Liver (tissue), 9 donors: ENCODE data around the gene POFUT2. TPM values are rescaled to one million over a fixed set of nuclear protein-coding genes. Genes with fewer than 3 reads are reported as not detected.

Source experiments
- DNase-seq: peaks from one replicate; pipeline ENCODE4 v3.0.0-alpha.2; 2017; ENCODE audit warnings: low spot score
- H3K27ac ChIP-seq, 2 donors: one replicate each; pipeline ENCODE4 v1.7.0; 2013; ENCODE audit warnings: inconsistent platforms in 2 of 2, low read length in 2 of 2, control low read depth in 1 of 2, low read depth in 1 of 2, mild to moderate bottlenecking in 1 of 2
- H3K27me3 ChIP-seq, 4 donors: one replicate each; pipeline versions ENCODE4 v1.6.1 to v1.7.0; 2013; ENCODE audit warnings: low read length in 3 of 4, inconsistent platforms in 1 of 4, mild to moderate bottlenecking in 1 of 4, moderate library complexity in 1 of 4; ENCODE audit not compliant: control insufficient read depth in 4 of 4, insufficient read depth in 4 of 4
- H3K36me3 ChIP-seq, 4 donors: one replicate each; pipeline versions ENCODE4 v1.6.1 to v1.7.0; 2013; ENCODE audit warnings: low read length in 3 of 4, mild to moderate bottlenecking in 3 of 4, low read depth in 1 of 4, moderate library complexity in 1 of 4; ENCODE audit not compliant: control insufficient read depth in 4 of 4, insufficient read depth in 3 of 4
- H3K4me1 ChIP-seq, 4 donors: one replicate each; pipeline versions ENCODE4 v1.6.1 to v1.7.0; 2013; ENCODE audit warnings: low read length in 3 of 4, mild to moderate bottlenecking in 3 of 4, moderate library complexity in 1 of 4; ENCODE audit not compliant: control insufficient read depth in 4 of 4, insufficient read depth in 4 of 4
- H3K4me3 ChIP-seq, 3 donors: one replicate each; pipeline versions ENCODE4 v1.6.1 to v1.7.0; 2013; ENCODE audit warnings: low read length in 3 of 3, control low read depth in 1 of 3, low read depth in 1 of 3, mild to moderate bottlenecking in 1 of 3
- H3K9ac ChIP-seq, 2 donors: one replicate each; pipeline ENCODE4 v1.7.0; 2013; ENCODE audit warnings: low read length in 2 of 2, mild to moderate bottlenecking in 2 of 2, moderate library complexity in 2 of 2, control low read depth in 1 of 2, low read depth in 1 of 2
- H3K9me3 ChIP-seq, 4 donors: one replicate each; pipeline versions ENCODE4 v1.6.1 to v1.7.0; 2013; ENCODE audit warnings: low read length in 3 of 4; ENCODE audit not compliant: control insufficient read depth in 4 of 4
- EGR1 ChIP-seq, 2 donors: IDR thresholded peaks; 2 replicates each; pipeline ENCODE4 v1.6.1; 2016 to 2018; ENCODE audit warnings: antibody characterized with exemption in 2 of 2, low read depth in 2 of 2
- FOXA1 ChIP-seq: IDR thresholded peaks from 2 replicates; pipeline ENCODE4 v1.6.1; 2016; ENCODE audit warnings: antibody characterized with exemption
- FOXA2 ChIP-seq: IDR thresholded peaks from 2 replicates; pipeline ENCODE4 v1.6.1; 2016; ENCODE audit warnings: antibody characterized with exemption
- GABPA ChIP-seq, 2 donors: IDR thresholded peaks in 1 of 2; conservative IDR thresholded peaks in 1 of 2; 2 replicates each; pipeline ENCODE4 v1.6.1; 2016; ENCODE audit warnings: antibody characterized with exemption in 2 of 2, mild to moderate bottlenecking in 1 of 2, moderate library complexity in 1 of 2
- HNF4A ChIP-seq, 2 donors: conservative IDR thresholded peaks; 2 replicates each; pipeline ENCODE4 v1.6.1; 2016; ENCODE audit warnings: antibody characterized with exemption in 2 of 2, mild to moderate bottlenecking in 2 of 2
- HNF4G ChIP-seq: IDR thresholded peaks from 2 replicates; pipeline ENCODE4 v1.6.1; 2016; ENCODE audit warnings: antibody characterized with exemption
- JUND ChIP-seq, 2 donors: IDR thresholded peaks; 2 replicates each; pipeline ENCODE4 v1.6.1; 2016; ENCODE audit warnings: antibody characterized with exemption in 2 of 2
- NR2F2 ChIP-seq: IDR thresholded peaks from 2 replicates; pipeline ENCODE4 v1.6.1; 2016; ENCODE audit warnings: antibody characterized with exemption
- RAD21 ChIP-seq, 2 donors: IDR thresholded peaks; 2 replicates each; pipeline ENCODE4 v1.6.1; 2016; ENCODE audit warnings: antibody characterized with exemption in 2 of 2, mild to moderate bottlenecking in 2 of 2
- RXRA ChIP-seq, 2 donors: IDR thresholded peaks; 2 replicates each; pipeline ENCODE4 v1.6.1; 2017 to 2018; ENCODE audit warnings: antibody characterized with exemption in 2 of 2, mild to moderate bottlenecking in 1 of 2
- SP1 ChIP-seq: IDR thresholded peaks from 2 replicates; pipeline ENCODE4 v1.6.1; 2018; ENCODE audit warnings: antibody characterized with exemption, mild to moderate bottlenecking
- TAF1 ChIP-seq: conservative IDR thresholded peaks from 2 replicates; pipeline ENCODE4 v1.6.1; 2016; ENCODE audit warnings: antibody characterized with exemption, mild to moderate bottlenecking
- YY1 ChIP-seq: IDR thresholded peaks from 2 replicates; pipeline ENCODE4 v1.6.1; 2016; ENCODE audit warnings: antibody characterized with exemption, mild to moderate bottlenecking
- WGBS: extraction: QIAGEN DNeasy Blood & Tissue Kit; methylation state at CpG from one replicate; pipeline ENCODE4 v1.1.7; 2013; 5-methylcytosine and 5-hydroxymethylcytosine counted together
- polyA plus RNA-seq, 2 donors: library from polyadenylated mRNA; stranded (reverse) in 1 of 2; unstranded in 1 of 2; fragments of 200-250 nt in 1 of 2; fragments of >200 nt in 1 of 2; fragmentation: Nextera tagmentation in 1 of 2; extraction: Ambion mirVana in 1 of 2; gene quantifications; one replicate each; pipeline versions ENCODE4 v1.2.1 to v1.2.3, GENCODE V29; 2013 to 2015
- total RNA-seq, 2 donors: library from RNA; depleted of rRNA; stranded (reverse); fragments of >200 nt; gene quantifications; one replicate each; pipeline ENCODE4 v1.2.3, GENCODE V29; 2014
- TF ChIP-seq, protein P1 (sequence below): IDR thresholded peaks from 2 replicates; pipeline ENCODE4 v1.6.1; 2016; ENCODE audit warnings: antibody characterized with exemption, mild to moderate bottlenecking
- TF ChIP-seq, protein P2 (sequence below): IDR thresholded peaks from 2 replicates; pipeline ENCODE4 v1.6.1; 2016; ENCODE audit warnings: antibody characterized with exemption
- TF ChIP-seq, protein P3 (sequence below): IDR thresholded peaks from 2 replicates; pipeline ENCODE4 v1.6.1; 2016; ENCODE audit warnings: antibody characterized with exemption
- TF ChIP-seq, protein P4 (sequence below): fragments of 150-350 bp; IDR thresholded peaks from 2 replicates; pipeline ENCODE4 v1.5.1; 2017; ENCODE audit warnings: improper control_type of control experiment, low read depth, low read length; ENCODE audit not compliant: missing input control
- TF ChIP-seq, protein P5 (sequence below): IDR thresholded peaks from 2 replicates; pipeline ENCODE4 v1.6.1; 2016; ENCODE audit warnings: antibody characterized with exemption
- donor health status: healthy.
- donor health status: healthy.
- donor health status: healthy.
- donor health status: healthy.
- donor health status: healthy.

POFUT2 gene
- total and polyA plus RNA-seq, 4 donors = 3.3 to 15.6 (median 7.9) TPM

DNA sequence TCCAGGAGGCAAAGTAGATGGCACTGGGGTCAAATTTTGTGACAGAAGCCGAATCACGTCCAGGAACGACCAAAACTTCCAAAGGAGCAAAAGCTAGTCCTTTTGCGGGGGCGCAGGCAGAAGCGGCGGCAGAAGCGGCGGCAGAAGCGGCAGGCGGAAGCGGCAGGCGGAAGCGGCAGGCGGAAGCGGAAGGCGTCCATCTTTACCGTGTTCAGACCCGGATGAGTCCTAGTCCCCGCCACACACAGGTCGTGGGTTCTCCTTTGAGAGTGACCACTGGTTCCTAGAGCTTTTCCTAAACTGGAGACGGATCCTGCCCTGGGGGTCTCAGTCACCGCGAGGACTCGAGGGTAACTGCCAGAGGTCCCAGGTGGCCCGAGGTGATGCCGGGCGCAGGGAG lies 53.6 kb downstream of the POFUT2 start:
- H3K36me3 ChIP-seq = no peaks in the 10 kb centered on the region
- H3K4me3 ChIP-seq = no peak overlapping the region
- peaks cover 0 to 4% (median 0%) of the 10 kb centered on the region in 4 donors for H3K27me3 ChIP-seq
- no peak for DNase-seq
- H3K9me3 ChIP-seq = no peaks in the 10 kb centered on the region
- no peaks in the 10 kb centered on the region for H3K4me1 ChIP-seq
- no peak for TF ChIP-seq GABPA (IDR thresholded peaks at IDR 0.05 in 1 of 2, conservative IDR thresholded peaks at IDR 0.05 in 1 of 2)
- TF ChIP-seq SP1 = no peak
- TF ChIP-seq, protein P1, sequence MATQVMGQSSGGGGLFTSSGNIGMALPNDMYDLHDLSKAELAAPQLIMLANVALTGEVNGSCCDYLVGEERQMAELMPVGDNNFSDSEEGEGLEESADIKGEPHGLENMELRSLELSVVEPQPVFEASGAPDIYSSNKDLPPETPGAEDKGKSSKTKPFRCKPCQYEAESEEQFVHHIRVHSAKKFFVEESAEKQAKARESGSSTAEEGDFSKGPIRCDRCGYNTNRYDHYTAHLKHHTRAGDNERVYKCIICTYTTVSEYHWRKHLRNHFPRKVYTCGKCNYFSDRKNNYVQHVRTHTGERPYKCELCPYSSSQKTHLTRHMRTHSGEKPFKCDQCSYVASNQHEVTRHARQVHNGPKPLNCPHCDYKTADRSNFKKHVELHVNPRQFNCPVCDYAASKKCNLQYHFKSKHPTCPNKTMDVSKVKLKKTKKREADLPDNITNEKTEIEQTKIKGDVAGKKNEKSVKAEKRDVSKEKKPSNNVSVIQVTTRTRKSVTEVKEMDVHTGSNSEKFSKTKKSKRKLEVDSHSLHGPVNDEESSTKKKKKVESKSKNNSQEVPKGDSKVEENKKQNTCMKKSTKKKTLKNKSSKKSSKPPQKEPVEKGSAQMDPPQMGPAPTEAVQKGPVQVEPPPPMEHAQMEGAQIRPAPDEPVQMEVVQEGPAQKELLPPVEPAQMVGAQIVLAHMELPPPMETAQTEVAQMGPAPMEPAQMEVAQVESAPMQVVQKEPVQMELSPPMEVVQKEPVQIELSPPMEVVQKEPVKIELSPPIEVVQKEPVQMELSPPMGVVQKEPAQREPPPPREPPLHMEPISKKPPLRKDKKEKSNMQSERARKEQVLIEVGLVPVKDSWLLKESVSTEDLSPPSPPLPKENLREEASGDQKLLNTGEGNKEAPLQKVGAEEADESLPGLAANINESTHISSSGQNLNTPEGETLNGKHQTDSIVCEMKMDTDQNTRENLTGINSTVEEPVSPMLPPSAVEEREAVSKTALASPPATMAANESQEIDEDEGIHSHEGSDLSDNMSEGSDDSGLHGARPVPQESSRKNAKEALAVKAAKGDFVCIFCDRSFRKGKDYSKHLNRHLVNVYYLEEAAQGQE = no peak
- no peak for TF ChIP-seq HNF4A (conservative IDR thresholded peaks at IDR 0.05)
- no peak for TF ChIP-seq RAD21 (IDR thresholded peaks at IDR 0.05)
- TF ChIP-seq, protein P2, sequence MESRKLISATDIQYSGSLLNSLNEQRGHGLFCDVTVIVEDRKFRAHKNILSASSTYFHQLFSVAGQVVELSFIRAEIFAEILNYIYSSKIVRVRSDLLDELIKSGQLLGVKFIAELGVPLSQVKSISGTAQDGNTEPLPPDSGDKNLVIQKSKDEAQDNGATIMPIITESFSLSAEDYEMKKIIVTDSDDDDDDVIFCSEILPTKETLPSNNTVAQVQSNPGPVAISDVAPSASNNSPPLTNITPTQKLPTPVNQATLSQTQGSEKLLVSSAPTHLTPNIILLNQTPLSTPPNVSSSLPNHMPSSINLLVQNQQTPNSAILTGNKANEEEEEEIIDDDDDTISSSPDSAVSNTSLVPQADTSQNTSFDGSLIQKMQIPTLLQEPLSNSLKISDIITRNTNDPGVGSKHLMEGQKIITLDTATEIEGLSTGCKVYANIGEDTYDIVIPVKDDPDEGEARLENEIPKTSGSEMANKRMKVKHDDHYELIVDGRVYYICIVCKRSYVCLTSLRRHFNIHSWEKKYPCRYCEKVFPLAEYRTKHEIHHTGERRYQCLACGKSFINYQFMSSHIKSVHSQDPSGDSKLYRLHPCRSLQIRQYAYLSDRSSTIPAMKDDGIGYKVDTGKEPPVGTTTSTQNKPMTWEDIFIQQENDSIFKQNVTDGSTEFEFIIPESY = no peak
- H3K9ac ChIP-seq = no peak overlapping the region
- no peak overlapping the region for H3K27ac ChIP-seq
- WGBS = 80% methylated on average over 28 of the region's 28 CpGs

DNA sequence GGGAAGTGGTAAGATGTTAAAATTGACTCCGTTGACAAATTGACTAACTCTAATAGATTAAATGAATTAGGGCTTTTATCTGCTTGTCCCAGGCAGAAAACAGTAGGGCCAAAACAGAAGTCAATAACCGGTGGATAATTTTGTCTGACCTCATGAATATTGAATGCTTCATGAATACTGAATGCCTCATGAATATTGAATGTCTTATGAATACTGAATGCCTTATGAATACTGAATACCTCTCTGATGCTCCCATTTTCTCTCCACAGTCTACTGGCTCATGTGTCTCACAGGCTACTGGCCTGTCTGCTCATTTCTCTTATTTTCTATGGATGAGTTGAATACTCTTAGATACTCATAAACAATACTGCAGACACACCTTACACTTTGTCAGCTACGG lies 56.0 kb downstream of the POFUT2 start:
- WGBS = 81% methylated on average over 3 of the region's 3 CpGs
- TF ChIP-seq SP1 = no peak
- TF ChIP-seq RXRA (IDR thresholded peaks at IDR 0.05) = no peak
- no peak for TF ChIP-seq RAD21 (IDR thresholded peaks at IDR 0.05)
- TF ChIP-seq, protein P3, sequence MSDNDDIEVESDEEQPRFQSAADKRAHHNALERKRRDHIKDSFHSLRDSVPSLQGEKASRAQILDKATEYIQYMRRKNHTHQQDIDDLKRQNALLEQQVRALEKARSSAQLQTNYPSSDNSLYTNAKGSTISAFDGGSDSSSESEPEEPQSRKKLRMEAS = no peak
- no peak for TF ChIP-seq HNF4G
- TF ChIP-seq, protein P1 = no peak
- TF ChIP-seq EGR1 (IDR thresholded peaks at IDR 0.05; ENCODE audit: low read depth in 2 of 2) = no peak
- TF ChIP-seq GABPA (IDR thresholded peaks at IDR 0.05 in 1 of 2, conservative IDR thresholded peaks at IDR 0.05 in 1 of 2) = no peak
- no peak for TF ChIP-seq TAF1
- TF ChIP-seq HNF4A (conservative IDR thresholded peaks at IDR 0.05) = no peak
- TF ChIP-seq FOXA2 = no peak
- no peak for TF ChIP-seq FOXA1
- no peak for TF ChIP-seq JUND (IDR thresholded peaks at IDR 0.05)
- TF ChIP-seq, protein P4, sequence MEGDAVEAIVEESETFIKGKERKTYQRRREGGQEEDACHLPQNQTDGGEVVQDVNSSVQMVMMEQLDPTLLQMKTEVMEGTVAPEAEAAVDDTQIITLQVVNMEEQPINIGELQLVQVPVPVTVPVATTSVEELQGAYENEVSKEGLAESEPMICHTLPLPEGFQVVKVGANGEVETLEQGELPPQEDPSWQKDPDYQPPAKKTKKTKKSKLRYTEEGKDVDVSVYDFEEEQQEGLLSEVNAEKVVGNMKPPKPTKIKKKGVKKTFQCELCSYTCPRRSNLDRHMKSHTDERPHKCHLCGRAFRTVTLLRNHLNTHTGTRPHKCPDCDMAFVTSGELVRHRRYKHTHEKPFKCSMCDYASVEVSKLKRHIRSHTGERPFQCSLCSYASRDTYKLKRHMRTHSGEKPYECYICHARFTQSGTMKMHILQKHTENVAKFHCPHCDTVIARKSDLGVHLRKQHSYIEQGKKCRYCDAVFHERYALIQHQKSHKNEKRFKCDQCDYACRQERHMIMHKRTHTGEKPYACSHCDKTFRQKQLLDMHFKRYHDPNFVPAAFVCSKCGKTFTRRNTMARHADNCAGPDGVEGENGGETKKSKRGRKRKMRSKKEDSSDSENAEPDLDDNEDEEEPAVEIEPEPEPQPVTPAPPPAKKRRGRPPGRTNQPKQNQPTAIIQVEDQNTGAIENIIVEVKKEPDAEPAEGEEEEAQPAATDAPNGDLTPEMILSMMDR = no peak
- TF ChIP-seq YY1 = no peak
- TF ChIP-seq, protein P2 = no peak
- TF ChIP-seq, protein P5, sequence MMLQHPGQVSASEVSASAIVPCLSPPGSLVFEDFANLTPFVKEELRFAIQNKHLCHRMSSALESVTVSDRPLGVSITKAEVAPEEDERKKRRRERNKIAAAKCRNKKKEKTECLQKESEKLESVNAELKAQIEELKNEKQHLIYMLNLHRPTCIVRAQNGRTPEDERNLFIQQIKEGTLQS = no peak
- TF ChIP-seq NR2F2 = no peak

More for the DNA sequence above, 56.0 kb downstream of the POFUT2 start:
- Histone ChIP-seq H3K9me3 (no peaks in the 10 kb centered on the region), H3K9ac (no peak overlapping the region), H3K4me1 (no peaks in the 10 kb centered on the region), H3K4me3 (no peak overlapping the region), H3K27me3 (peaks cover 0 to 4% (median 0%) of the 10 kb centered on the region in 4 donors), H3K27ac (no peak overlapping the region), H3K36me3 (no peaks in the 10 kb centered on the region)
- no peak for DNase-seq
